IPS-NIHi7 (cell line): ENCODE data around the gene HMGCS1.
"Not testable (repeated sequence)": the region's sequence is repeated elsewhere in the genome, so short reads cannot be mapped to it uniquely, and the experiment has no call there.

Experiments
- DNase-seq: peaks from one replicate; pipeline ENCODE4 v3.0.0; 2012; ENCODE audit warnings: mixed read lengths; ENCODE audit errors: extremely low spot score

HMGCS1 gene

GRCh38 chr5:43312076-43312661, 1.0 kb downstream of the HMGCS1 start:
- DNase-seq = no peak

DNA sequence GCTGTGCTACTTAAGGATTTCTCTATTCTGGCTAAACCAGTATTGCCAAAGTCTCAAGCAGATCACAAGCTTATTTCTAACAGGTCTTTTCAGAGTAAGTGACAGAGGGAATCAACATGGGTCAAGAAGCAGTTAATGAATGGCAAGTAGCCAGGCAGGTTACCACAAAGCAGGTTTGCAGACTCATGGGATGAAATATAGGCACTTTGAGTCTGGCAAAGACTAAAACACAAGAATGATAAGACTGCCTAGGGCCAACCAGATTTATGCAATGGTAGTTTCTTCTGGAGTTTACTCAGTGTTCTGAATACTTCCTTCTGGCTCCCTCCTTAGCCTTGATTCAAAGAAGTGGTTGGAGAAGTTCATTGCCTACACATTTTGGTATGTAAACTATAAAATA, 3.6 kb downstream of the HMGCS1 start:
- DNase-seq = no peak

DNA sequence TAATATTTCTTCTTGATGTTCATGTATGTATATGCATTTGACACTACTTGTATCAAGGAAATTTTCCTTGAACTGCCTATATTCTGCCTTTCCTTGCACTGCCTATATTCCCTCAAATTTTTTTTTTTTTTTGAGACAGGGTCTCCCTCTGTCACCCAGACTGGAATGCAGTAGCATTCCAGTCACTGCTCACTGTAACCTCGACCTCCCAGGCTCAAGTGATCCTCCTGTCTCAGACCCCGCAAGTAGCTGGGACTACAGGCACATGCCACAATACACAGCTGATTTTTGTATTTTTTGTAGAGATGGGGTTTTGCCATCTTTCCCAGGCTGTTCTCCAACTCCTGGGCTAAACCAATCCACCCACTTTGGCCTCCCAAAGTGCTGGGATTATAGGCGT, 4.1 kb downstream of the HMGCS1 start:
- no peak for DNase-seq

GRCh38 chr5:43306954-43307353, 6.3 kb downstream of the HMGCS1 start:
- DNase-seq = not testable (repeated sequence)

DNA sequence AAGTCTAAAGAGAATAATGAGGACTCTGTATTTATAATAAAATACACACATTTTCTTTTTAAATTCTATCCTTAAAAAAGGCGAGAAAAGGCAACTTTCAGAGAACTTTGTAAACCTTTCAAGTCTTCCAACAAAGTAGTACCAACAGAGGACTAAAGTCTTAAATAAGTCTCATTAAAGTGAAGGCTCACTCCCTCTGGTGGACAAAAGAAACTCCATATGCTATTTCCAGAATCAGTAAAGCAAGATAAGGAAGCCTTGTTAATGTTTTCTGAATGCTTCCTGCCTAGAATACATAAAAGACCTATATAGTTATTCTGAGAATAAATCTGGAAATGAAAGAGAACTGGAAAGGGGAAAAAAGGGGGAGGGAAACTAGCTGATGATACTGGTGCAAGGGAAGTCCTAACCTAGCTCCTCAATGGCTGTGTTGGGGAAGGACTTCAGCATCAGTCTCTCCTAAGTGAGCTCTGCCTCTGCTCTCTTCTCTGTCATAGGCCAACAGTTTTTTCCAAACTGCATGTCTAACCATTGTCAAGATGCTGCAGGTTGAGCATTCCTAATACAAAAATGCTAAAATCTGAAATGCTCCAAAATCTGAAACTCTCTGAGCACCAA, 7.2 kb downstream of the HMGCS1 start:
- DNase-seq = no peak

DNA sequence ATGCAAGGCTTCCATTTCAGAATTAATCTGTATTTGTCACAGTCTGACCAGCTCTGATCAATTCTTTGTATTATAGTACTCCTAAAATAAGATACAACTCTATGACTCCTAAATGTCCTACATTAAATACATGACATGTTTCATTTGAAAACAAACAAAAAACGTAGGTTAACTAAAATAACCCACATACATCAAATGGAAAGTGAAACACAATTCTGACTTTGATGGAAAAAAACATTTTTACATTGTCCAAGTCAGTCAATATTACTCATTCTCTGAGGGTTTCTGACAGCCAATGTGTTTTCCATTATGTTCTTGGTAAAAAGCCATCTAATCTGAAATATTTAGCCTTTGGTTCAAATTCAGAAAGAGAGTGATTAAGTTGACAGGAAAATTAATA, 8.7 kb downstream of the HMGCS1 start:
- DNase-seq = no peak

DNA sequence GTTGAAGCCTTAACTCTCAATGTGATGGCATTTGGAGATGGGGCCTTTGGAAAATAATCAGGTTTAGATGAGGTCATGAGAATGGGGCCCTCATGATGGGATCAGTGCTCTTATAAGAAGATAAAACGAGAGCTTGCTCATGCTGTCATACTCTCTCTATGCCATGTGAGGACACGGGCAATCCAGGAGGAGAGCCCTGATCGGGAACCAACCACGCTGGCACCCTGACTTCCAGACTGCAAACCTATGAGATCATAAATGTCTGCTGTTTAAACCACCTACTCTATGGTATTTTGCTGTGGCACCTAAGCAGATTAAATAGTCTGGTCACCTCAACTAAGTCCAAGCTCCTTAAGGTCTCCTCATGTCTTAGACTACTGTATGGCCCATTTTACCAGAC, 10.0 kb downstream of the HMGCS1 start:
- no peak for DNase-seq

DNA sequence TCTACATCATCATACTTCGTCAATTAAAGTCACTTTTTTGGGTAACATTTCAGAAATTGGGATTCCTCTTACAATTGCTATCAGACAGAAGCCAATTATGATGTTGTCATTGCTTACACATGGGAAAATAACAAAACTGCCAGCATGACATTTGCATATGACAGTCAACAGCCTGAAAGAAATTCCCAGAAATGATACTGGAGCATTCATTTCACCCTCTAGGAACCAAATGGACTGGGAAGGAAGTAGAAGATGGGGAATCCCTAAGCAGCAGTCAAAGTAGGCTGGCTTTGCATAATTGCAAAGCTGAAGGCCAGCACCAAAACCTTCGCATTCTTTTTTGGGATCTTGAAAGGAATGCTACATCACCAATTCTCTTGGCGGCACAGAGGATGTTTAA, 10.7 kb downstream of the HMGCS1 start:
- no peak for DNase-seq

GRCh38 chr5:43301653-43302091, 11.5 kb downstream of the HMGCS1 start:
- DNase-seq = no peak

DNA sequence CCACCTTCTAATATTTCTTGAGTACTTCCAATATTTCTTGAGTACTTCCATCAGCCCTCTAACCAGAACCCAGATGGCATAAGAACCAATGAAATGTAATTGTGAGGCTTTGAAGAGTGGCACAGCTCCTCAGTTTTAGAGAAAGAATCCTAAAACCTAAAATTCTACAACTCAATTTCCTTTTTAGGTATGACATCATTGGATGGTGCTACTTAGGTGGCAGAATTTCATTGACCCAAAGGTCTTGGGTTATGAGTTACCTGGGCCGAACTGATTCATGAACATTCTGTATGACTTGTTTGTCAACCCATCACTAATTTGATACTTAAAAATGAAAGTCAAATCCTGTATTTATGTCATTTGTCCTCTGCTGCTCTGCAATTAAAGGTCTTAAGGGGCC, 13.1 kb downstream of the HMGCS1 start:
- DNase-seq = no peak

- DNase-seq = no peak
Observed at GRCh38 chr5:43298443-43298842, 14.8 kb downstream of the HMGCS1 start.

DNA sequence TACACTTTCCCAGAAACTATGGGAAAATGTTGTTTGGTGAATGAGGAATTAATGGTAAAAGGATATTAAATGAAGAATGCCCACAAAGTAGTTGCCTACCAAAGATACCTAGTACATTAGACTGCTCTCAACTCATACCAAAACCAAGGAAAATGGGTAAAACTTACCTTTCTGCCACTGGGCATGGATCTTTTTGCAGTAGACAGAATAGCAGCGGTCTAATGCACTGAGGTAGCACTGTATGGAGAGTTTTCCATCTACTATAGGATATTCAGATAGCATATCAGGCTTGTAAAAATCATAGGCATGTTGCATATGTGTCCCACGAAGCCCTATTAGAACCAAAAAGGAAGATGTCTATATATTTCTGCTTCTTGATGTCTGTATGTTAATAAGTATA, 16.4 kb downstream of the HMGCS1 start:
- no peak for DNase-seq

- no peak for DNase-seq
Observed at GRCh38 chr5:43295202-43295601, 18.0 kb downstream of the HMGCS1 start.

- no peak for DNase-seq
Observed at GRCh38 chr5:43294226-43294625, 19.0 kb downstream of the HMGCS1 start.

DNA sequence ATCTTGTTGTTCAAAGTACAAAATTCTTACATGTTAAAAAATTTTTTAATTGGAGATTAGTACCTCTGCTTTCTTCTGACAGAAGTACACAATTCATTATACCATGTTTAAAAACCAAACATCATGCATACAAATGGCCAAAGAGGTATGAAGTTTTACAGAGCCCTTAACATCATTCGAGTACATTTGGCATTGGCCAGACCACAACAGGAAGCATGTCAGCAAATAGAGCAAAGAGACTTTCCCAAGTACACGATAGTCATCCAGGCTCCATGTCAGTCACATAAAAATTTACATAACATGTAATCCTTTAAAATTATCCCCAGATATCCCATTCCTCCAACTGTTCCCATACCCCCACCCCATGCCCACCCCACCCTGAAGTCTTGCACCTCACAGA, 22.5 kb downstream of the HMGCS1 start:
- no peak for DNase-seq

- no peak for DNase-seq
Observed at GRCh38 chr5:43288269-43288831, 24.9 kb downstream of the HMGCS1 start.

DNA sequence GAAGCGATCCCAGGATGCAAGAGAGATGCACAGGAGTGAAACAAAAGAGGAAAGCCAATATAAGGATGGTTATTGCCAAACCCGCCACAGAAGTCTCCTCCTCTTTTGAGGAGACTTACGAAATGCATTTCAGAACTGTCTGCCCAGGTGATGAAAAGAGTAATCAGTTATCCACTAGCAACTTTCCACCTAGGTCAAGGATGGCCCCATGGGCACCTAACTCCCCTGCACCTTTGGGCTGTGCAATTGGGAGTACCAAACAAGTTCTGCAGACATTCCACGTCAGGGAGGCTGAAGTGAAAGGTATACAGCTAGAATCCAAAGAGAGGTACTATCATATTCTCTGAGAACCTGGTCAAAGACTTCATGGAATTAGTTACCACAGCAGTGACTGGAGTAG, 25.7 kb downstream of the HMGCS1 start:
- no peak for DNase-seq

DNA sequence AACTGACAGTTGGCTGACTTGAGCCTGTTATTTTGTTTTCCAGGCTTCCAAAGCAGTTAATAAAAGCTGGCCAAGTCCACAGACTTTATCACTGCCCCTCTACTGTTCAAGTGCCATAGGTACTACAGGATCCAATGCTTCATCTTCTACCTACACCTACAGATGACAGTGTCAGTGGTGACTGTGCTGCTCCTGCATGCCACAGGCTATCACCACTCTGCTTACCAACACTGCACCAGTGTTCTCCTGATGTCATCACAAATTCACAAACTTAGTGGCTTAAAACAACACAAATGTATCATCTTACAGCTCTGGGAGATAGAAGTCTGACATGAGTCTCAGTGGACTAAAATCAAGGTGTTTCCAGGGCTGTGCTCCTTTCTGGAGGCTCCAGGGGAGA, 26.6 kb downstream of the HMGCS1 start:
- DNase-seq = no peak

DNA sequence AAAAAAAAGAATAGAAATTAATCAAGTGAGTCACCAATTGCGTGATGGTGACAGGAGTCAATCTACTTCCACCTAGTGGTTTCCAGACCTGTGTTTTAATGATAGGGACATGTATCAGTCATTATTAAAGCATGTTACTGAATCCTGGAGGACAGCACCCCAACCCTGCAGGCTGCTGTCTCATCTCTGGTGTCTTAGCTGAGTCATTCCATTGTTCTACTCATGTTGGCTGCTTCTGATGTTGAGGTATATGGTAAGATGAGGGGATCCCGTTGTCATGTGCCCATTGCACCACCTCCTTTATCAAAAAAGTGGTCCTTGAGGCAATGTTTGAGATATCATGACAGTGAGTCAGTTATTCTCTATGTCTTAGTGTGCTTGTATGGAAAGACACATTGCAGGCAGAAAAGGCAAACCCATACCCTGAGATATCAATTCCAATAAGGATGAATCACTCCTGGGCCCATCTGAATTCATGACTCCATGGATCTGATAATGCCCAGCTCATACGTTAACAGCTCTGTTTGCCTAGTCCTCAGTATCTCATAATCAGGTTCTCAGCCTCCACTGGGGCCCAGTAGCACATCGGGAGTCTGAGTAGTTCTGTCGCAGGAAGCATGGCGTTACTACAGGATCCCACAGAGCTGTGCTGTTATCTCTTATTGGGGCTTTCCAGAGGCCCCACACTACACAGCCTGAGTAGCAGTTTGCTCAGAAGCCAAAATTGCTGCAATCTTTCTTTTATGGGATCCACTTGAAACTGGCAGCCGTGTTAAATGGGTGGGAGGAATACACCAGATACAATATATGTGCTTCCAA, 31.2 kb downstream of the HMGCS1 start:
- DNase-seq = no peak

- DNase-seq = no peak
Observed at GRCh38 chr5:43279548-43280274, 33.5 kb downstream of the HMGCS1 start.

GRCh38 chr5:43275391-43275790, 37.8 kb downstream of the HMGCS1 start:
- no peak for DNase-seq
